HG03066 (cell line): ENCODE data around the gene NFATC1.
A peak's percentile ranks its signal among the peaks of the same experiment; 100 is the strongest.

Experiments used
- ATAC-seq: cut with Tn5 transposase; IDR thresholded peaks from one replicate; pipeline ENCODE4 v1.9.1; 2021; ENCODE audit warnings: low read depth; ENCODE audit not compliant: unreplicated experiment

The NFATC1 gene

DNA sequence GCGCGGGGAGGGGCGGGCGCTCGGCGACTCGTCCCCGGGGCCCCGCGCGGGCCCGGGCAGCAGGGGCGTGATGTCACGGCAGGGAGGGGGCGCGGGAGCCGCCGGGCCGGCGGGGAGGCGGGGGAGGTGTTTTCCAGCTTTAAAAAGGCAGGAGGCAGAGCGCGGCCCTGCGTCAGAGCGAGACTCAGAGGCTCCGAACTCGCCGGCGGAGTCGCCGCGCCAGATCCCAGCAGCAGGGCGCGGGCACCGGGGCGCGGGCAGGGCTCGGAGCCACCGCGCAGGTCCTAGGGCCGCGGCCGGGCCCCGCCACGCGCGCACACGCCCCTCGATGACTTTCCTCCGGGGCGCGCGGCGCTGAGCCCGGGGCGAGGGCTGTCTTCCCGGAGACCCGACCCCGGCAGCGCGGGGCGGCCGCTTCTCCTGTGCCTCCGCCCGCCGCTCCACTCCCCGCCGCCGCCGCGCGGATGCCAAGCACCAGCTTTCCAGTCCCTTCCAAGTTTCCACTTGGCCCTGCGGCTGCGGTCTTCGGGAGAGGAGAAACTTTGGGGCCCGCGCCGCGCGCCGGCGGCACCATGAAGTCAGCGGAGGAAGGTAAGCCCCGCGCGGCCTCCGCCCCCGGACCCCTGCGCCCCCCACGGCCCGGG is at the start of gene NFATC1:
Gene NFATC1, plus strand, starts transcription at position 170 of the 644 bp plus-strand sequence. Its CDS starts 295 bp downstream, at position 465.
- no peak for ATAC-seq

DNA sequence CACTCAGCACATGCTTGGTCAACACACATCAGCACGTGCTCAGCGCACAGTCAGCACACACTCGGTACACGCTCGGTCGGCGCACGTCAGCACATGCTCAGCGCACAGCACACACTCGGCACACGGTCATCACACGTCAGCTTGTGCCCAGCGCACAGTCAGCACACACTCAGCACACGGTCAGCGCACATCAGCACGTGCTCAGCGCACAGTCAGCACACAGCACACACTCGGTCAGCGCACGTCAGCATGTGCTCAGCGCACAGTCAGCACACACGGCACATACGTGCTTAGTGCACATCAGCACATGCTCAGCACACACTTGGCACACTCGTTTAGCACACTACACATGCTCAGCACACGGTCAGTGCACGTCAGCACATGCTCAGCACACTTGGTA is 49.7 kb upstream of the NFATC1 start:
- no peak for ATAC-seq

DNA sequence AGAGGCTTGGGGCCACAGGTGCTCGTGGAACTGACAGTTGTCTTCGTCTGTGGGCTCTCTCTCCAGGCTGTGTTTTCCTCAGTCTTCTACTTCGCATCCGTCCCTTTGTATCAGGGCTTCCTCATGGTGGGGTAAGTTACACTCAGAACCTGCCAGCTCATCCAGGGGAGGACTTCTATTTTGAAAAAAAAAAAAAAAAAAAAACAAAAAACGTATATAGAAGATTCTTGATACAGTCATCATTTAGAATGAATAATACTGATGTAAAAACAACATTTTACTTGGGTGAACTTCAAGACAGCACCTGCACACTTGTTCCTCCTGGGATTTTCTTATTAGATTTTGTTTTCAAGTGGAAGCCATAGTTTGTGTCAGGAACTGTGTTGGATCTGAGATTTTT is 47.7 kb upstream of the NFATC1 start:
- ATAC-seq, result no peak

DNA sequence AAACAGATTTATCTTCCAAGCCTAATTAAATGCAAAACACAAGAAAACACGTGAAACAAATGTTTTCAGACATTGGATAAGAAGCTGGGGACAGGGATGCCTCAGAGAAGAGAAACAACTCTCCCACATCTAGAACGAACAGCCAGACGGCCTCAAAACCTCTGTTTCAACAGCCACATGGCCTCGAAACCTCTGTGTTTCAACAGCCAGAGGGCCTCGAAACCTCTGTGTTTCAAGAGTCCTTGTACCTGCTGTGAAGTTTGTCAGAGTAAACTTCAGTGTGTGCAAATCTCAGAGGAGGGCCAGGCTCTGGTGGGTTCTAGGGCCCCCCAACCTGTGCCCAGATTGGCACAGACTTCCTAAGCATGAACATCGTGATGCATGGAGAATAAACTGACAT is 43.3 kb upstream of the NFATC1 start:
- no peak for ATAC-seq

DNA sequence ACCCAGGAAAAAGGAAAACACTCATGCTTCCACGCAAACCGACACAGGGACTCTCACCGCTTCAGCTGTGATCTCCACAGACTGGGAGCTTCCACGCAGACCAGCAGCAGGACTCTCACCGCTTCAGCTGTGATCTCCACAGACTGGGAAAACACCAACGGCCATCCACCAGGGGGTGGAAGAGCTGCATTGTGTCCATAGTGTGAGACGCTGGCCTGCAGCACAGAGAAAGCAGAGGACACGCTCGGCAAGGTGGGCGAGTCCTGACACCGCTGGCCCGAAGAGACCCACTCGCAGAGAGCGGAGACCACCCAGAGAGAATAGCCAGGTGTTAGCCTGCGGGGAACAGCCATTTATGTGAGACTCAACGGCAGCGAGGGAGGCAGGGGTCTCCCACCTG is 42.5 kb upstream of the NFATC1 start:
- ATAC-seq, result no peak

DNA sequence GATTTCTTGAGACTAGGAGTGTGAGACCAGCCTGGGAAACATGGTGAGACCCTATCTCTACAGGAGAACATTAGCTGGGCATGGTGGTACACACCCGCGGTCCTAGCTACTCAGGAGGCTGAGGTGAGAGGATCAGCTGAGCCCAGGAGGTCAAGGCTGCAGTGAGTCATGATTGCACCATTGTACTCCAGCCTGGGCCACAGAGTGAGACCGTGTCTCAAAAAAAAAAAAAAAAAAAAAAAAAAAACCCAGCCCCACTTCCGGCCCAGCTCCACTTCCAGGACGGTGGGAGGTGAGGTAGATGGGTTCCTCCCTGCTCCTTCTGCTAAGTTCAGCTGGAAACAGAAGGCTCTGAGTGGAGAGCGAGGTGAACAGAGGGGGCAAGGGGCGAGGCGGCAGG is 41.4 kb upstream of the NFATC1 start:
- no peak for ATAC-seq

DNA sequence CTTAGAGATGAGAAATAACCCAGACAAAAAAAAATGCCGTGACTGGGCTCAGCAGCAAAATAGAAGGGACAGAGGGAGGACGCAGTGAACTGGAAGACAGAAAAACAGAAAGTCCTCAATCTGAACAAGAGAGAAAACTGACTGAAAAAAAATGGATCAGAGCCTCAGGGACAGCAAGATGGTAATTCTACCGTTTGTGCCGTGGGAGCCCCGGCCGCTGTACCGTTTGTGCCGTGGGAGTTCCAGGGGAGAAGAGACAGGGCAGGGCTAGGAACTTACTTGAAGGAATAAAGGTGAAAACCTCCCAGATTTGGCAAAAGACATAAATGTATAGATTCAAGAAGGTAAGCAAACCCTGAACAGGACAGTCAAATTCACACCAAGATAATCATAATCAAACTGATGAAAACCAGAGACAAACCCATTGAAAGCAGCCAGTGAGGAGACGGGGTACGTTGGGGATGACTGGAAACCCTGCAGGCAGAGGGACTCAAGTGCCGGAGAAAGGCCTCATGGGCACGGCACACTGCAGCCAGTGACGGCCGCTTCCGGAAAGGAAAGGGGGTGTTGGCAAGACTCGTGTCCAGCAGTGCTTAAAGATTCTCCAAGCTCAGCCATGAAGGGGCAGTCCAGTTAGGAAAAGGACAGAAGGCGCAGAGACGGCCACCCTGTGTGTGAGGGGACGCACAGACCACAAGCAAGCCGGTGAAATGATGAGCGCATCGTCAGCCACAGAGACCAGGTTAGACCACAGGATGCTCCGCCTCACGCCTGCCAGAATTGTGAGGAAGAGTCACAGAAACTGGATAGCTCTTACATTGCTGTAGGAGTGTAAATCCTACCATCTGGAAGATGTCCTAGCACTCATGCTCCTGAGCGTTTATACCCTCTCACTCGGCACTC is 40.0 kb upstream of the NFATC1 start:
- peak; percentile 42 for ATAC-seq

DNA sequence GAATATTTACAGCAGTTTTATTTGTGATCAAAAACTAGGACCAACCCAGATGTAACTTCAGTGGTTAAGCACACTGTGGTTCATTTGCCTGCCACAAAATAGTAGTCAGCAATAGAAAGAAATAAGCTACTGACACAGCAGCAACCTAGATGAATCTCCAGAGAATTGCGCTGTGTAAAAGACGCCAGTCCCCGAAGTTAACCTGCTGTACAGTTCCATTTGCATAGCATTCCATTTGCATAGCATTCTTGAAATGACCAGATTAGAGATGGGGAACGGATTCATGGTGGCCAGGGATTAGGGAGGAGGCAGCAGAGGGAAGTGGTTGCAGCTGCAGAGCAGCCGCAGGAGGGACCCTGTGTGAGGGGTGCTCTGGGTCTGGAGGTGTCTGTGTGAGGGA is 39.3 kb upstream of the NFATC1 start:
- peak; percentile 96 for ATAC-seq

DNA sequence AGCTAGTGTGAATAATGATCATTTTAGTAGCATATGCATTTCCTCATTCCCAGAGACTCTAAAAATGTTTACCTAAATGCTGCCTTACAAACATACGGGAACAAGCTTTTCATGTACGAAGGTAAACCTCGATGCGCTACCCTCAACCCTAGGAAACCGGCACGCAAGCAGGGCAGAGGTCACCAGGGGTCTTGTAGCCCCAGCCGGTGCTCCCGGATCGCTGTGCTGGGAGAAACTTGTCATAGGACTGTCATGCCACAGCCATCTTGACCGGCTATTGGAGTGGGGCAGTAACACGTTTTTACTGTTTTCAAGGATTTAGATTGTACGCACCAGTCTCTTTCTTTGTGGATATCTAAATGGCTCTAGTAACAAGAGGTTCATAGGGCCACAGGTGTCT is 34.8 kb upstream of the NFATC1 start:
- no peak for ATAC-seq

DNA sequence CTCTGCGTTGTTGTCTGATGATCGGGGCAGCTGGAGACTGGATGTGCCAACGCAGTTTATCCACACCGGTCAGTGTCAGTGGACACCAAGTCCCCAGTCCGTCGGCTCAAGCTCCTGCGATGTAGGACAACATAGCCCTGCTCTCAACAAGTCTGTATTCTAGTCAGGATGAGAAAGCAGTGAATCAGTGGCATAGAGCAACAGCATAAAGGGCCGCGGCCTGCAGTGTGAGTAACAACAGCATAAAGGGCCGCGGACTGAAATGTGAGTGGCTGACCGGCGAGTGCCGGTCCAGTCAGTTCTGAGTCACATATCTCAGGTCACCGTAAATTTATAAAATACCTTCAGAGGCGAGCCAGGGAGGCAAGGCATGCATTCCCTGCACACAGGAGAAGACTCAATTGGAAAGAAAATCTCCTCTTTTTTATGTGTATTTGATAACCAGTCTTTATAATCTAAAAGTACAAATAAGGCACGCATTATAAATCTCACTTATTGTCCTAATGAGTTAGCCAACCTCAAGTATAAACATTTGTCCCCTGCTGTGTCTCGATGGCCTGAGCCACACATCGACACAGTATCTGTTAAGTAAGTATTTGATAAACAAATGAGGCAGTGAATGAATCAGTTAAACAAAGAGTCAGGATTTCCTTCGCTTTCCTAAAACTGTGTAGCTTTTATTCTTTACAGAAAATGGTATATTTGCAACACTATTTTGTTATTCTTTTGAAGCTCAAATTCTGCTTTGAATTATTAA is 33.8 kb upstream of the NFATC1 start:
- no peak for ATAC-seq

DNA sequence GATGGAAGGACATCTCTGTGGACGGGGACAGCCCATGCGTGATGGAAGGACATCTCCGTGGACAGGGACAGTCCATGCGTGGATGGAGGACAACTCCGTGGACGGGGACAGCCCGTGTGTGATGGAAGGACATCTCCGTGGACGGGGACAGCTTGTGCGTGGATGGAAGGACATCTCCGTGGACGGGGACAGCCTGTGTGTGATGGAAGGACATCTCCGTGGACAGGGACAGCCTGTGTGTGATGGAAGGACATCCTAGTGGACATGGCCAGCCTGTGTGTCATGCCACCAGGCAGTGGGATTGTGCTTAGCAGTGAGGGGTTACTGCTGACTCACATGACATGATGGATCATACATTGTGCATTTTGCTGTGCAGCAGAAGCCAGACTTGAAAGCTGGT is 30.0 kb upstream of the NFATC1 start:
- no peak for ATAC-seq

DNA sequence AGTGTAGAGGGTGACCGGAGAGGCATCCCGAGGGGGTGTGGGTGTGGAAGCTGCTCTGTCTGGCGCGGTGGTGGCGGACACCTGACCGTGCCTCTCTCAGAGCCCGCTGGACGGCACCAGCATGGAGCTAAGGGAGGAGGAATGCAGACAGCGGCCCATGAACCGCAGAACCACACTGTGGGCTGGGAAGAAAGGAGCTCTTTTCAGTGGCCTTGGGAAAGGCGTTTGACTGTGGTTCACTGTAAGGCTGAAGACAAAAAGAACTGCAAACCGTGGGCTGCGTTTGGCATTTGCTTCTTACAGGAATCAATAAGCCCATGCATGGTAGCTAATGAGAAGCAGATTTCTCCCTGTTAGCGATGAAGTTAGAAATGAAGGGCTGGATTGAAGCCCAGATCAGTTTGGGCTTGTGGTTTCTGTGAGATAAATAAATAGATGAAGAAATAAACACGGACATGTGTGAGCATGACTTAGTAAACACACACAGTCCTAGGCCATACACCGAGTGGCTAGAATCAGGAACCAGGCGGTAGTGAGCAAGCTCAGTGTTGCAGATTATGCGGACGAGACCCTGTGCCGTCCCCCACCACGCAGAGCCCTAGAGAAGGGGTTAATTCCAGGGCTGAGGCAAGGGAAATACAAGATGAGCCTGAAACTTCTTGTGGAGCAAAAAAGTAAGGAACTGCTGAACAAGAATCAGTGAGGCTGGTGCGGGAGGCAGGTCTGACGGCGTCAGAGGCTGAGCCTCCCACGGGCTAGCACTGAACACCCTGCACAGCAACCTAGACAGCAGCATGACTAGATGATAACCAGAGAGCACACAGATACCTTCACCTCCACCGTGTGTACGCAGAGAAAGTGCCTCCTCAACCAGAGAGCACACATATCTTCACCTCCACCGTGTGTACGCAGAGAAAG is 29.3 kb upstream of the NFATC1 start:
- ATAC-seq, result no peak

DNA sequence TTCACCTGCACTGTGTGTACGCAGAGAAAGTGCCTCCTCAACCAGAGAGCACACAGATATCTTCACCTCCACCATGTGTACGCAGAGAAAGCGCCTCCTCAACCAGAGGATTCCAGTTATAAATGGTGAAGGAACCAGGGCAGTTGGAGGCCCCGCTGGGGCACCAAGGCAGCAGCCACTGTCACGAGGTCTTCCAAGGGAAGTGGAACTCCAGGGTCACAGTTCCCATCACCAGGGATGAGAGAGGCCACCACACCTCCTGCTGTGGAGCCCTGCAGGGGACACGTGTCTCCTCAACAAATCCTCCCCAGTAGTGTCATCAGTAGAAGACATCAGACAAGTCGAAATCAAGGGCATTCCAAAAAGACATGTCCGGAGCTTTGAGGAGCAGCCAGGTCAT is 28.2 kb upstream of the NFATC1 start:
- no peak for ATAC-seq

DNA sequence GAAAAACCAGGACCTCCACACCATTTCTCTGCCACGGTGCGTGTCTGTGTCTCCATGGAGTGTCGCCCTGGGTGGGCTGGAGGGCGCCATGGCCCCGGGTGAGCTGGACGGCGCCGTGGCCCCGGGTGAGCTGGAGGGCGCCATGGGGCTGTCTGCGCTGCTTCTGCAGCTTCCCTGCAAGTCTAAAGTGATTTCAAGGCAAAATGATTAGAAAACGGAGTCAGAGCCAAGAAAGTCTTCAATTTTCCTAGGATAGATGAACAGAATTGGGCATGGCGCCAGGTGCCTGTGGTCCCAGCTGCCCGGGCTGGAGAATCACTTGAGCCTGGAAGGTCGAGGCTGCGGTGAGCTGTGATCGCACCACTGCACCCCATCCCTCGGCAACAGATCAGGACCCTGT is 27.7 kb upstream of the NFATC1 start:
- ATAC-seq, result no peak

DNA sequence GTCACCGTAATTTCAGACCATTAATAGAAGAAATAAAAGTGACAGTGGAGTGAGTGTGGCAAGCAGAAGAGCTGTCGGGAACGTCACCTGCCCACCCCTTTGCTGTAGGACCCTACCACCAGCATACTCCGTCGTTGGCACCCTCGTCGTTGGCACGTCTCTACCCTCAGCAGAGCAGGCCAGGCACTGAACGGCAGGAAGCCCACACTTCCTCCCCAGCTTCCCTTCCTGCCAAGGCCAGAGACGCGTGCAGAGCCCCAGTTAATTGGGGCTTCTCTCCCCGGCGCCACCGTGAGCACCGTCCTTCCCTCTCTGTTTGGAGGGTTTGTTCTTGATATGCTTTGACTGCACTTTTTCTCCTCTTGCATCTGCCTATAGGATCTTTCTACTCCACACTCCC is 27.0 kb upstream of the NFATC1 start:
- no peak for ATAC-seq

DNA sequence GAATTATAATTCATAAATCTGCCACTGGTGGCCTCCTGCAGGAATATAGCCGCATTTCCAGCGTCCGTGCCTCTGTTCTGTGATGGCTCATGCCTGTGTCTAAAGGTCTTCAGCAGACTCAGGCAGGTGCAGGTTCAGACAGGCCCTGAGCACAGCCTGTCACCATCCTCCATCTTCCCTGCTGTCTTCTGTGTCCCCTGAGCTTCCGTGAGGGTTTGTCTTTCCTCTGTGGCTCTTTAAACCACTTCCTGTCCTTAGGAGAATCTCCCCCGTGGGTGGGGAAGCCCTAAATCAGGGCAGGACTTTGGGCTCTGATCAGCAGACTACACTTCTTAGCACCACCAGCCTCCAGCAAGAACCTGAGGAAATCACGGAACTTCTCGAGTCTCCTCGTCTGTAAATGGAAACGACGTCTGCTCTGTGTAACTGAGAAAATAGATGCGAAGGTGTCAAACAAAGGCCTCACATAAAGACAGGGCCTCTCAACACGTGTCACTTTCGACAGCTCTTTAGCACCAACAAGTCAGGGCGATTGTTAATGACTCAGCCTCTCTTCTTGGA is 24.1 kb upstream of the NFATC1 start:
- no peak for ATAC-seq

DNA sequence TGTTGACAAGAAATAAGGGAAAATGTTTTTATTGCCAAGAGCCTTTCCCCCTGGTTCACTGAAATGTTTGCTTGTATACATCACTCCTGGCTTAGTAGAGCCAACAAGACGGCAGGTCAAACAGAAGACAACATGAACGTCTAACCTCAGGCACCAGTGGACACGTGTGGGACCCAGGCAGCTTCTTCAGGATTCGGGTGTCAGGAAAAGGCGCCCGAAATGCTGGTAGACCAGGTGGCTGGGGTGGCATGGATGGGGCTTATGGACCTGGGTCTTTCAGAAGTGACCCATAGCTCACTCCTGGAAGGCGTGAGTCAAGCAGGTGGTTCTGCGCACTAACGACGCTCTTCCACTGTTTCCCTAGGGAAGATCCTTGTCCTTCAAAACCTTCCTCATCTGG is 23.3 kb upstream of the NFATC1 start:
- ATAC-seq, result no peak

DNA sequence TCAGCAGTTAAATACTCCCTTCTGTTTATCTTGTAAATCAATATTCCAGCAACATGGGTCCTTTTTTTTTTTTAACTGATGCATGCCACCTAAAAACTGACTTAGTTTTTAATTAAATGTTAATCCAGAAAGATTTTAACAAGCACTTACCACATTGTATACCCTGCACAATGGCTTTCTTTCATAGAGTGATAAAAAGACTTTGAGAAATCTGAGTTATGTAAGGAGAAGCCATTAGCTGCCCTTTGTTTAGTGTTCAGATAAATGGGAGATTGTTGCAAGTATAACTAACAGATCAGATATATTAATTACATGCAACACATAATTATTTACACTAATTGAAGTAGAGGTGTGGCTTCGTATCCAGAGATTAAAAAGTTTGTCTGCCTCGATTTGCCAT is 22.7 kb upstream of the NFATC1 start:
- no peak for ATAC-seq

DNA sequence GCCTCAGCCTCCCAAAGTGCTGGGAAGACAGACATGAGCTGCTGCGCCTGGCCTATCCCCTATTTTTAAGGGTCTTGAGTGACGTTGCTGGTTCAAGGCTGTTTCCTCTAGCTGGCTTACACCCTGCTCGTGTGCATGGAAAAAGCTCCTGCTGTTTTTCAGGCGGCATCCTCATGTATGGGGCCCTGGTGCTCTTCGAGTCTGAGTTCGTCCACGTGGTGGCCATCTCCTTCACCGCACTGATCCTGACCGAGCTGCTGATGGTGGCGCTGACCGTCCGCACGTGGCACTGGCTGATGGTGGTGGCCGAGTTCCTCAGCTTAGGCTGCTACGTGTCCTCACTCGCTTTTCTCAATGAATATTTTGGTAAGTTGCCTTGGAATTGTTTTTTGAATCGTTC is 22.0 kb upstream of the NFATC1 start:
- no peak for ATAC-seq
